Suppressor macrophage treated with lipopolysaccharide for 4 hours (primary cell): ENCODE measurements around the gene GPR176.

Source experiments
- DNase-seq: peaks from one replicate; pipeline ENCODE4 v3.0.0-alpha.2; 2020

GPR176 gene

DNA sequence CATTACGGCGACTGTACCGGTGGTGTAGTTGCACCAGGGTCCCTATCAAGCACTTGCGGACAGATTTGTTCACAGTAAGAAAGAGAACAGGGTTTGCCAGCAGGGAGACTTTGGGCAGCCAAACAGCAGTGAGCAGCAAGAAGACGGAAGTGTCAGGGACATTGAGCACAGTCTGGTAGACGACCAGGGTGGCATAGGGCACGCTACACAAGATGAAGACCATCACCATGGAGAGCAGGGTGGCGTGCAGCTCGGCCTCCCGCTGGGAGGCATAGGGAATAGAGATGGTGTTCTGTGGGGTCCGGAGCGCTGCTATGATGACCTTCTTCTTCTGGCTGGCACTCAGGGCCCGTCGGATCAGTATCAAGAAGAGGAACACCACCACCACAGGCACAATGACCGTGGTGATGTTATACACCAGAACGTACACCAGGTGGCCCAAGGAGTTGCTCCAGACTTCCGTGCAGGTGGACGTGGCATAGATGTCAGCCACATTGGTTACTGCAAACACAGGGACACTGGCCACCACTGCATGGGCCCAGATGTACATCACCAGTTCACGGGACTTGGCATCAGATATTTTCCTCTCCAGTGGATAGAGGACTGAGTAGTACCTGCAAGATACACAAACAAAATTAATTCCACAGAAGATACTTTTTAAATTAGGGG is 118.3 kb downstream of the GPR176 start:
- DNase-seq = no peak

DNA sequence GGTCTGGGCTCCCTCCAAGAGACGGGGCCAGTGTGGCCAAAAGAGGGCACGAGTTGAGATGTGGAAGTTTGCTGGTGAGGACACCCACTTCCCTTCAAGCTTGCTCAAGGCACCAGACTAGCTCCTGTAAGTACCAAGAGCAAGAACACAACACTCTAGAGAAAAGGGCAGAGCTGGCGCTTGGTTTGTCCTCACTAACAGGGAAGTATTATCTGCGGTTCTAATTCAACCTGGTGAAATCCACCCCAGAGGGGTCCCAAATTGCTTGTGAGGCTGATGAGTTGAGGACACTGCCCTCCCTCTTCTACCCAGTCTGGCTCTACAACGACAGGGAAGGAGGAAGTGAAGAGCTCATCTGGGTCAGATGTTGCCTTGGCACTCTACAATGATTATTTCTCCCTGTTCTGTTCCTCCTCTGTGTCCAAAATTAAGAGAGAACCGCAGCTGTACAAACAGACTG is 120.5 kb downstream of the GPR176 start:
- DNase-seq = peak; percentile 35

DNA sequence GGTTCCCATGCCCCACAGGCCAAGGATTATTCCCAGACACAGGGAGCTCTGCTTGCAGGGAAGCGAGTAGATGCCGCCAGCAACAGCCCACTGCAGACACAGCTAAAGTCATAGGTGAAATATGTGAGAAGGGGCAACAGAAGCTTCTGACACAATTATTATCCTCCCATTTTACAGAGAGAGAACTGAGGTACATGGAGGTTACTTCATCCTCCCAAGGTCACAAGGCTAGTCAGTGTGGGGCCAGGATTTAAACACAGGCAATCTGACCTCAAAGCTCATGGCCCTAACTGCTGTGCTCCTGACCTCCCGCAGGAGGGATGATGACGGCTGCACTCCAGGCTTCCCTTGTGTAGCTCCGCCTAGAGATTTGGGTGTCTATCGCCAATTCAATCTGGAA is 121.7 kb downstream of the GPR176 start:
- DNase-seq = no peak

GRCh38 chr15:39797407-39797806 is 122.7 kb downstream of the GPR176 start:
- no peak for DNase-seq

DNA sequence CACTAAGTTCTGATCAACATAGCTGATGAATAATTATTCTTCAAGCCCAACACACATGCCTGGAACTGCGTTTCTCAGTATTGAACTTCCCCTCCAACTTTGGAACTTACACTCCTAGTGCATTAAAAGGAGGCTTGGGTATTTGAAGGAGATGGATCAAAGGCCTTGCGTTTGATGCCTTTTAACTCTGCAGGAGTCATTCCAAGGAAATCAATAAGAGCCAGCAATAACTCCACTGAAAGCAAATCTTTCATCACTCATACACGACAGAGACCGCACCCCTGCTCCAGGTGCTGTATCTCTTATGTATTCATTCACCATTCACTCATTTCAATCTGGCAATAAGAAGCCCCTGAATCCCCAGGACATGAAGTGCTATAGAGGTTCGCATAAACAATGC is 123.5 kb downstream of the GPR176 start:
- no peak for DNase-seq

GRCh38 chr15:39795486-39795885 is 124.6 kb downstream of the GPR176 start:
- no peak for DNase-seq

- no peak for DNase-seq
These were observed 125.1 kb downstream of the GPR176 start for GRCh38 chr15:39794954-39795353.

- no peak for DNase-seq
These were observed 126.1 kb downstream of the GPR176 start for GRCh38 chr15:39793923-39794322.

DNA sequence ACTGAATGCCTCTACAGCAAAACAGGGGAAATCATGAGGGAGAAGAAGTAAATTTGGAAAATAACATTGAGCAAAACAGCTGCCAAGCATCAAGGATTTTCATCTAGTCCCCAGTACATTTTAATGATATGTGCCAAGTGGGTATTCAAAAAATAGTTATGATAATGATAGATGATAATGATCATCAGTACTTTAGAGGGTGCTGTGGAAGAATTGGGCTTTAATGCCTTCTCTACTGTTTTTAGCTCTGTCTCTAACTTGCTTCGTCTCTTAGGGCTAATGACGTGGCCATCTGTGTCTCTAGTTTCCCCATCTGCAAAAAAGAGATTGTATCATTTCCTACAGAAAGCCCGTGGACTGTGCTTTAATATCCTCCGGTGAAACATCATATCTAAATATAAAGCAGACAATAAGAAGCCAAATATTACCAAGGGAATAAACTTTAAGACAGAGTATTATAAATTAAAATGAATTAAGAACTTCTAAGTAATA is 127.2 kb downstream of the GPR176 start:
- no peak for DNase-seq

DNA sequence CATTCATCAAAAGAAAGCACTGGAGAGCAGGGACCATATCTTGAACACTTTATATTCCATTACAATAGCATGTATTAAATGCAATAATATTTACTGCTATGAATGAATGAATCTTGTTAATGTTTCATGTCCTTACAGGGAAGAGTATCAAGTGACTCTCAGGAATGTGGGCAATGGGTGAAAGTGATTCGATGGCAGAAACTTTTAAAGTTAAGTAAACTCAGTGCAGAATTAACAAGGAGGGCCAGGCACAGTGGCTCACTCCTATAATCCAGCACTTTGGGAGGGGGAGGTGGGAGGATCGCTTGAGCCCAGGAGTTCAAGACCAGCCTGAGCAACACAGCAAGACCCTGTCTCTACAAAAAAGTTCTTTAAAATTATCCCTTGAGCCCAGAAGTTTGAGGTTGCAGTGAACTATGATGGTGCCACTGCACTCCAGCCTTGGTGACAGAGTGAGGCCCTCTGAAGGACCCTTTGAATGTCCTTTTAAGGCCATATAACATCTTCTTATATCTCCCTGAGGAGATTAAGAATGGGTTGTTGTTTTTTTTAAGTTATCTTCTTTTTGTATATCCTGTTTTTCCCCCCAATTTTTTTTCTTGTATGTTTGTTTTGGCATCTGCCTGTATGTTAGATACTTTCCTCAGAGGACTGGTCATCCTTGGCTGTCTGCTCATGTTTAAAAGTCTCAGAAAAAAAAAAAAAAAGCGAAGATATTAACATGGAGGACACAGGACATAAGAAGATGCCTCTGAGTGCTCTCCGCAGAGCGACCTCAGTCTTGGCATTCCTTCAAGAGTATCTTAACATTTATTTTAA is 127.8 kb downstream of the GPR176 start:
- no peak for DNase-seq

DNA sequence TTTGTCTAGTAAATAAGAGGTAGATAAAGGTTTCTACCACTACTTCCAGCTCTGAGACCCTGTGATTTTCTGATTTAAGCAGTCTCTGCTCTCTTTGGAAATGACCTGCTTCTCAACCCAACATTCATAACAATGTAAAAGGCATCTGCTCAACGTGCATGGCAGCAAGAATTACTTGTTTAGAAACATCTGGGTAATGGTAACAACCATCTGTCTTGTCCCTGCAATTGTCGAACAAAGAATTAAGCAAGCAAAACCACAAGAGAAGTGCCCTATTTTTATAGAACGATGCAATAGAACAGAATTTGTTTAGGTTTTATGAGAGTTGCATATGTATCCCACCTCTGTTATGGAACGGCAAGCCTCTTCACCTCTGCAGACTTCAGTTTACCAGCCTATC is 130.3 kb downstream of the GPR176 start:
- DNase-seq = no peak

GRCh38 chr15:39788800-39789565 is 131.1 kb downstream of the GPR176 start:
- no peak for DNase-seq

GRCh38 chr15:39788108-39788507 is 132.0 kb downstream of the GPR176 start:
- no peak for DNase-seq

GRCh38 chr15:39787479-39787878 is 132.6 kb downstream of the GPR176 start:
- DNase-seq = no peak

GRCh38 chr15:39786447-39787056 is 133.5 kb downstream of the GPR176 start:
- DNase-seq = peak; percentile 56

- DNase-seq = no peak
These were observed 134.2 kb downstream of the GPR176 start for GRCh38 chr15:39785841-39786240.

- no peak for DNase-seq
These were observed 134.9 kb downstream of the GPR176 start for GRCh38 chr15:39785139-39785538.

- DNase-seq = no peak
These were observed 135.4 kb downstream of the GPR176 start for GRCh38 chr15:39784638-39785037.

GRCh38 chr15:39784125-39784524 is 135.9 kb downstream of the GPR176 start:
- DNase-seq = no peak

DNA sequence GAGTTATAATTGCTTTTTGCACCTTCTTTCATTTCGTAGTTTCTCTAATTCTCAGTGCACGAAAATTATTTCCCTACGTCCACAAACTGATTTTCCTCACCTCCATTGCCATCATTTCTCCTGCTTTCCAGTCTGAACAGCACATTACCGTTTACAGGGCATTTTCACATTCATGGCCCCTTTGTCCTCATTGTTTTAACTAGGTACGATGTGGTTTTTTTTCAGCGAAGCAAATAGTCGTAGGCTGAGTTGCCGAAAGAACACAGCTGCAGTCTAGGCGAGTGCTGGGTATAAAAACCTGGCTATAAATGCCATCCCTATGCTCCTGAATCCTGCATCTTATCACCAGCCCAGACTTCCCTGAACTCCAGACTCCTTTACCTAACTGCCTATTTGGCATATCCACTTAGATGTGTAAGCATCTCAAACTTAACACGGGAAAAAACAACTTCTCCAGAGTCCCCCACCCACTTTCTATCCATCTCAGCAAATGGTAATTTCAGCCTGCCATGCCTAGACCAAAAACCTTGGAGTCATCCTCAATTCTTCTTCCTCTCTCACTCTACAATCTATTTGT is 136.7 kb downstream of the GPR176 start:
- DNase-seq = no peak

DNA sequence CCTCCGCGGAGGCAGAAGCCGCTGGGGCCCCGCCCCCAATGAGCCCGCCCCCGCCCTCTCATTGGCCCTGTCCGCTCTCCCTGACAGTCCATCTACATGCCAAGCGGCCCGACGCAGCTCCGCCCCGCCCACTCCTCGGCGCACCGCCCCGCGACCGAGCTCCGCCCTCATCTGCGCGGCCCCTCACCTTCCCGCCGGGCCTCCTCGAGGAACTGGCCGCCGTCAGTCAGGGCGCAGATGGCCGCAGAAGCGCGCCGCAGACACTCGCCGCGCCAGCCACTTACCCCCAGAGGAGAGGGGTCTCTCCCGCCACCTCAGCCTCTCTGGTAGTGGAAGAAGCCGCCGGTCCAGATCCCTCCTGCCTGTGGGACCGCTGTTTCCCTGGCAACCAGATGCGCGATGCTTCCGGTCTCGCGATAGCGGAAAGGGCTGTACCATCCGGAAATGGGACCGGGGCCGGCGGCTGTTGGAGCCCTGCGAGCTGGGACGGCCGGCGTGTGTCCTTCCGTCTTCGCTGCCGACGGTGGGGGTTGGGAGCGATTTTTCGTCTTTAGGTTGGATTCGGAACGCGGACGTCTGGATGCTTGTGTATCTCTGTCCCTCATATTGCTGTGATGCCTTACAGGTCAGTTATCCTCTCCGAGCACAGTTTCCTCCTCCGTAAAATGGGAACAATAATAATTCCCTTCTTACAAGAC is 137.5 kb downstream of the GPR176 start, which contains the start of gene FSIP1:
FSIP1 (minus strand) TSS at position 401 of the 698 bp plus-strand sequence. CDS start 6,317 bp downstream, outside the sequence.
- peak; percentile 98 for DNase-seq

- DNase-seq = no peak
These were observed 138.1 kb downstream of the GPR176 start for GRCh38 chr15:39781967-39782302.
